A549 (cell line): ENCODE measurements around the gene TGIF1.

Experiments
- TP53 ChIP-seq: fragments of 250-450 bp; sonication (Bioruptor Pico); IDR thresholded peaks from 2 replicates; pipeline ENCODE4 v1.5.0; 2021; ENCODE audit warnings: mild to moderate bottlenecking, moderate library complexity
- ZNF302 ChIP-seq: fragments of 250-450 bp; sonication (Bioruptor Pico); IDR thresholded peaks from 2 replicates; pipeline ENCODE4 v1.9.0; 2021; ENCODE audit warnings: inconsistent platforms, mild to moderate bottlenecking, moderate library complexity

DNA sequence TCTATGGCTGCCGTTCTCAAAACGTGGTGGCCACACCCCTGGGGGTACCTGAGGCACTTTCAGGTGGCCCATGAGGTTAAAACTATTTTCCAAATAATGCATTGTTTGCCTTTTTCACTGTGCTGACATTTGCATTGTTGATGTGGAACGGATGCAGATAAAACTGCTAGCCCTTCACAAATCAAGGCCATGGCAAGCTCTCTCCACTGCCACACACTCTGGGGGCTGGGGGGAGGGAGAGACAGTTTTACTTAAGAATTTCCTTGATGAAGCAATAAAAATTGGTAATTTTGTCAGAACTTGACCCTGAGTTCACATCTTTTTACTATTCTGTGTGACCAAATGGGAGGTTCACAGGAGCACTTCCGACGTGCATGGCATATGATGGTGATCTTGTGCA, 22.0 kb upstream of the TGIF1 start:
- TF ChIP-seq TP53 (CRISPR knock-in tag) (no peak), ZNF302 (no peak)
